Measurements from ENCODE around the gene ZNF823. TPM values are rescaled to one million over a fixed set of nuclear protein-coding genes. Genes with fewer than 3 reads are reported as not detected.

ZNF823 gene
- total RNA-seq, 2 donors from 2014 or later = 8.2 to 11.0 TPM

GRCh38 chr19:11763611-11764010, 24.9 kb upstream of the ZNF823 start:
- H3K4me1 ChIP-seq (ENCODE audit: control insufficient read depth in 1 of 2, low read depth in 2 of 2) = peaks cover 9 to 15% of the 10 kb centered on the region in 2 donors
- no peak overlapping the region for H3K27ac ChIP-seq
- no peak overlapping the region for H3K4me3 ChIP-seq
- H3K36me3 ChIP-seq = no peaks in the 10 kb centered on the region
- no peak for DNase-seq (ENCODE audit: low spot score)
- H3K27me3 ChIP-seq (replicated peaks; ENCODE audit: insufficient read depth) = no peaks in the 10 kb centered on the region
- H3K9me3 ChIP-seq = no peaks in the 10 kb centered on the region
- no peak for ATAC-seq (ENCODE audit: insufficient number of reproducible peaks, low FRiP score, low read depth)
- TF ChIP-seq CTCF (IDR thresholded peaks at IDR 0.05) = no peak

GRCh38 chr19:11763117-11763516, 24.4 kb upstream of the ZNF823 start:
- ATAC-seq (ENCODE audit: insufficient number of reproducible peaks, low FRiP score, low read depth) = no peak
- no peaks in the 10 kb centered on the region for H3K36me3 ChIP-seq
- H3K27me3 ChIP-seq (replicated peaks; ENCODE audit: insufficient read depth) = no peaks in the 10 kb centered on the region
- TF ChIP-seq CTCF (IDR thresholded peaks at IDR 0.05) = no peak
- DNase-seq (ENCODE audit: low spot score) = no peak
- H3K4me3 ChIP-seq = no peak overlapping the region
- no peaks in the 10 kb centered on the region for H3K9me3 ChIP-seq
- no peak overlapping the region for H3K27ac ChIP-seq
- peaks cover 7 to 10% of the 10 kb centered on the region in 2 donors for H3K4me1 ChIP-seq (ENCODE audit: control insufficient read depth in 1 of 2, low read depth in 2 of 2)

- no peak for DNase-seq (ENCODE audit: low spot score)
- no peak overlapping the region for H3K27ac ChIP-seq
- ATAC-seq (ENCODE audit: insufficient number of reproducible peaks, low FRiP score, low read depth) = no peak
- TF ChIP-seq CTCF (IDR thresholded peaks at IDR 0.05) = no peak
- no peaks in the 10 kb centered on the region for H3K36me3 ChIP-seq
- H3K27me3 ChIP-seq (replicated peaks; ENCODE audit: insufficient read depth) = no peaks in the 10 kb centered on the region
- no peak overlapping the region for H3K4me3 ChIP-seq
- no peaks in the 10 kb centered on the region for H3K4me1 ChIP-seq (ENCODE audit: control insufficient read depth in 1 of 2, low read depth in 2 of 2)
- no peaks in the 10 kb centered on the region for H3K9me3 ChIP-seq
Measured at GRCh38 chr19:11759805-11760204, 21.1 kb upstream of the ZNF823 start.

- Histone ChIP-seq H3K27ac (no peak overlapping the region), H3K27me3 (replicated peaks; ENCODE audit: insufficient read depth) (no peaks in the 10 kb centered on the region), H3K9me3 (peaks cover 3% of the 10 kb centered on the region), H3K4me3 (no peak overlapping the region), H3K4me1 (ENCODE audit: control insufficient read depth in 1 of 2, low read depth in 2 of 2) (no peaks in the 10 kb centered on the region), H3K36me3 (no peaks in the 10 kb centered on the region)
- ATAC-seq (ENCODE audit: insufficient number of reproducible peaks, low FRiP score, low read depth) (no peak), DNase-seq (ENCODE audit: low spot score) (no peak)
- TF ChIP-seq CTCF (IDR thresholded peaks at IDR 0.05) = no peak
Measured at GRCh38 chr19:11756965-11757364, 18.2 kb upstream of the ZNF823 start.

- Histone ChIP-seq H3K4me3 (no peak overlapping the region), H3K9me3 (peaks cover 12% of the 10 kb centered on the region), H3K4me1 (ENCODE audit: control insufficient read depth in 1 of 2, low read depth in 2 of 2) (no peaks in the 10 kb centered on the region), H3K36me3 (no peaks in the 10 kb centered on the region), H3K27me3 (replicated peaks; ENCODE audit: insufficient read depth) (no peaks in the 10 kb centered on the region), H3K27ac (no peak overlapping the region)
- TF ChIP-seq CTCF (IDR thresholded peaks at IDR 0.05) = no peak
- ATAC-seq (ENCODE audit: insufficient number of reproducible peaks, low FRiP score, low read depth) (no peak), DNase-seq (ENCODE audit: low spot score) (no peak)
Measured at GRCh38 chr19:11754663-11755062, 15.9 kb upstream of the ZNF823 start.
